GM23338 (cell line): ENCODE data around the gene FMR1. TPM values are rescaled to one million over a fixed set of nuclear protein-coding genes. Genes with fewer than 3 reads are reported as not detected.

Source experiments
- ATAC-seq: fragments of 200-7000 bp; cut with Tn5 transposase; 3 replicates; pipeline ENCODE4 v1.9.1; 2020
- DNase-seq: peaks from one replicate; pipeline ENCODE4 v3.0.0-alpha.2; 2015; ENCODE audit warnings: low spot score
- H2AFZ ChIP-seq: fragments of 200-600 bp; sonication (generic); 2 replicates; pipeline ENCODE4 v1.8.0; 2016; ENCODE audit warnings: antibody characterized with exemption, mild to moderate bottlenecking, moderate library complexity
- H3F3A ChIP-seq: fragments of 200-600 bp; sonication (generic); replicated peaks from 2 replicates; pipeline ENCODE4 v1.8.0; 2017; ENCODE audit warnings: antibody characterized with exemption, mixed run types, low read depth
- H3K27ac ChIP-seq: fragments of 200-600 bp; sonication (generic); 2 replicates; pipeline ENCODE4 v1.6.1; 2016; ENCODE audit warnings: low read depth
- H3K27me3 ChIP-seq: fragments of 200-600 bp; sonication (generic); 2 replicates; pipeline ENCODE4 v1.8.0; 2016; ENCODE audit warnings: mild to moderate bottlenecking, mixed run types, moderate library complexity; ENCODE audit not compliant: insufficient read depth
- H3K36me3 ChIP-seq: fragments of 200-600 bp; sonication (generic); 2 replicates; pipeline ENCODE4 v1.8.0; 2016; ENCODE audit warnings: mild to moderate bottlenecking; ENCODE audit not compliant: insufficient read depth
- H3K4me1 ChIP-seq: fragments of 200-600 bp; sonication (generic); 2 replicates; pipeline ENCODE4 v1.8.0; 2016; ENCODE audit warnings: mild to moderate bottlenecking, moderate library complexity; ENCODE audit not compliant: insufficient read depth
- H3K4me2 ChIP-seq: fragments of 200-600 bp; sonication (generic); 2 replicates; pipeline ENCODE4 v1.7.1; 2017; ENCODE audit warnings: mixed run types
- H3K4me3 ChIP-seq: fragments of 200-600 bp; sonication (generic); 2 replicates; pipeline ENCODE4 v1.6.1; 2016; ENCODE audit warnings: mixed run types
- H3K79me2 ChIP-seq: fragments of 200-600 bp; sonication (generic); replicated peaks from 2 replicates; pipeline ENCODE4 v1.8.0; 2017; ENCODE audit warnings: mild to moderate bottlenecking; ENCODE audit not compliant: insufficient read depth
- H3K9me2 ChIP-seq: fragments of 200-600 bp; sonication (generic); 2 replicates; pipeline ENCODE4 v1.8.0; 2017; ENCODE audit not compliant: insufficient read depth
- H4K20me1 ChIP-seq: fragments of 200-600 bp; sonication (generic); replicated peaks from 2 replicates; pipeline ENCODE4 v1.8.0; 2017; ENCODE audit warnings: mild to moderate bottlenecking; ENCODE audit not compliant: insufficient read depth
- H3K27ac Mint-ChIP-seq: 2 replicates; pipeline ENCODE4 v1.8.0; 2020; ENCODE audit warnings: inconsistent platforms, mild to moderate bottlenecking, moderate library complexity, mixed read lengths
- H3K27me3 Mint-ChIP-seq: 3 replicates; pipeline ENCODE4 v1.8.0; 2022; ENCODE audit warnings: low read depth, mild to moderate bottlenecking, moderate library complexity, mixed read lengths, inconsistent platforms; ENCODE audit not compliant: insufficient read depth, poor library complexity
- H3K36me3 Mint-ChIP-seq: 3 replicates; pipeline ENCODE4 v1.8.0; 2021; ENCODE audit warnings: low read depth, mild to moderate bottlenecking, inconsistent platforms, moderate library complexity, mixed read lengths
- H3K4me1 Mint-ChIP-seq: 3 replicates; pipeline ENCODE4 v1.8.0; 2020; ENCODE audit warnings: mild to moderate bottlenecking, inconsistent platforms, mixed read lengths
- H3K4me3 Mint-ChIP-seq: 3 replicates; pipeline ENCODE4 v1.8.0; 2021; ENCODE audit warnings: moderate library complexity, mild to moderate bottlenecking, inconsistent platforms, mixed read lengths
- H3K9me3 Mint-ChIP-seq: 3 replicates; pipeline ENCODE4 v1.8.0; 2020; ENCODE audit warnings: moderate library complexity, mild to moderate bottlenecking, inconsistent platforms, mixed read lengths
- CREB1 ChIP-seq: fragments of 250-450 bp; sonication (Bioruptor Pico); IDR thresholded peaks from 2 replicates; pipeline ENCODE4 v1.5.0; 2020; ENCODE audit warnings: low read depth, mild to moderate bottlenecking, moderate library complexity
- CTCF ChIP-seq, 2 experiments: fragments of 200-600 bp in 1 of 2; sonication (generic) in 1 of 2; conservative IDR thresholded peaks; 2 replicates each; pipeline versions ENCODE4 v1.5.1 to v1.6.1; 2016 to 2017; ENCODE audit warnings: antibody characterized with exemption in 2 of 2, low read depth in 2 of 2, mild to moderate bottlenecking in 2 of 2, moderate library complexity in 1 of 2
- ETS1 ChIP-seq: IDR thresholded peaks from 2 replicates; pipeline ENCODE4 v1.6.1; 2016; ENCODE audit warnings: antibody characterized with exemption
- EZH2 ChIP-seq: fragments of 200-600 bp; sonication (generic); IDR thresholded peaks from one replicate; pipeline ENCODE4 v1.8.0; 2017; ENCODE audit warnings: antibody characterized with exemption, mild to moderate bottlenecking, low read depth; ENCODE audit not compliant: unreplicated experiment
- EZH2phosphoT487 ChIP-seq: fragments of 200-600 bp; sonication (generic); IDR thresholded peaks from one replicate; pipeline ENCODE4 v1.8.1; 2018; ENCODE audit warnings: antibody characterized with exemption; ENCODE audit not compliant: unreplicated experiment
- JUNB ChIP-seq: IDR thresholded peaks from one replicate; pipeline ENCODE4 v1.6.1; 2016; ENCODE audit warnings: antibody characterized with exemption; ENCODE audit not compliant: unreplicated experiment
- NANOG ChIP-seq: IDR thresholded peaks from 2 replicates; pipeline ENCODE4 v1.6.1; 2016; ENCODE audit warnings: antibody characterized with exemption, borderline replicate concordance
- POLR2AphosphoS5 ChIP-seq: IDR thresholded peaks from 2 replicates; pipeline ENCODE4 v1.6.1; 2016; ENCODE audit warnings: antibody characterized with exemption, low read depth
- STAT1 ChIP-seq: IDR thresholded peaks from one replicate; pipeline ENCODE4 v1.6.1; 2016; ENCODE audit warnings: antibody characterized with exemption; ENCODE audit not compliant: unreplicated experiment
- ZNF114 ChIP-seq: fragments of 250-450 bp; sonication (Bioruptor Pico); IDR thresholded peaks from 2 replicates; pipeline ENCODE4 v1.5.0; 2020; ENCODE audit warnings: mild to moderate bottlenecking, moderate library complexity
- ZNF331 ChIP-seq: fragments of 250-450 bp; sonication (Bioruptor Pico); IDR thresholded peaks from 2 replicates; pipeline ENCODE4 v1.5.0; 2020; ENCODE audit warnings: low read depth, mild to moderate bottlenecking, moderate library complexity
- ZNF462 ChIP-seq: fragments of 250-450 bp; sonication (Bioruptor Pico); IDR thresholded peaks from 2 replicates; pipeline ENCODE4 v1.5.0; 2020; ENCODE audit warnings: mild to moderate bottlenecking, moderate library complexity
- polyA plus RNA-seq: library from polyadenylated mRNA; unstranded; fragments of >200 nt; fragmentation: Nextera tagmentation; extraction: Ambion mirVana; gene quantifications from 2 replicates; pipeline ENCODE4 v1.2.1, GENCODE V29; 2016
- total RNA-seq: library from RNA; depleted of rRNA; stranded (reverse); fragments of >200 nt; shearing (Covaris generic); gene quantifications from 2 replicates; pipeline ENCODE4 v1.2.3, GENCODE V29; 2014
- TF ChIP-seq, protein P1 (sequence below): IDR thresholded peaks from one replicate; pipeline ENCODE4 v1.6.1; 2018; ENCODE audit warnings: antibody characterized with exemption; ENCODE audit not compliant: unreplicated experiment

Gene FMR1
- total and polyA plus RNA-seq, 2 experiments from 2014 or later: 17.1 to 44.3 TPM

GRCh38 chrX:147962476-147962875 lies 50.8 kb downstream of the FMR1 start:
- Histone ChIP-seq H2AFZ (no peak overlapping the region), H3K4me3 (no peak overlapping the region), H3K27me3 (no peaks in the 10 kb centered on the region), H3K4me1 (no peaks in the 10 kb centered on the region), H3K79me2 (no peaks in the 10 kb centered on the region), H3F3A (no peaks in the 10 kb centered on the region), H3K27ac (no peak overlapping the region), H3K36me3 (no peaks in the 10 kb centered on the region), H3K9me2 (no peaks in the 10 kb centered on the region), H4K20me1 (no peaks in the 10 kb centered on the region), H3K4me2 (no peak overlapping the region)
- ATAC-seq: no peak
- Mint-ChIP-seq H3K4me3 (no peak overlapping the region), H3K9me3 (no peaks in the 10 kb centered on the region; the same call in 2 of the 3 replicates), H3K27ac (no peak overlapping the region), H3K4me1 (no peaks in the 10 kb centered on the region), H3K36me3 (no peaks in the 10 kb centered on the region; the same call in 1 of the 3 replicates), H3K27me3 (no peaks in the 10 kb centered on the region)
- TF ChIP-seq POLR2AphosphoS5: no peak
- TF ChIP-seq EZH2phosphoT487: no peak
- TF ChIP-seq ZNF462: no peak
- TF ChIP-seq CREB1 (CRISPR knock-in tag): no peak
- no peak for TF ChIP-seq NANOG
- TF ChIP-seq ZNF331 (CRISPR knock-in tag): no peak
- no peak for TF ChIP-seq EZH2
- no peak for TF ChIP-seq CTCF (conservative IDR thresholded peaks at IDR 0.05; ENCODE audit: low read depth in 2 of 2)
- TF ChIP-seq STAT1: no peak
- no peak for TF ChIP-seq JUNB
- TF ChIP-seq ZNF114 (CRISPR knock-in tag): no peak
- TF ChIP-seq, protein P1, sequence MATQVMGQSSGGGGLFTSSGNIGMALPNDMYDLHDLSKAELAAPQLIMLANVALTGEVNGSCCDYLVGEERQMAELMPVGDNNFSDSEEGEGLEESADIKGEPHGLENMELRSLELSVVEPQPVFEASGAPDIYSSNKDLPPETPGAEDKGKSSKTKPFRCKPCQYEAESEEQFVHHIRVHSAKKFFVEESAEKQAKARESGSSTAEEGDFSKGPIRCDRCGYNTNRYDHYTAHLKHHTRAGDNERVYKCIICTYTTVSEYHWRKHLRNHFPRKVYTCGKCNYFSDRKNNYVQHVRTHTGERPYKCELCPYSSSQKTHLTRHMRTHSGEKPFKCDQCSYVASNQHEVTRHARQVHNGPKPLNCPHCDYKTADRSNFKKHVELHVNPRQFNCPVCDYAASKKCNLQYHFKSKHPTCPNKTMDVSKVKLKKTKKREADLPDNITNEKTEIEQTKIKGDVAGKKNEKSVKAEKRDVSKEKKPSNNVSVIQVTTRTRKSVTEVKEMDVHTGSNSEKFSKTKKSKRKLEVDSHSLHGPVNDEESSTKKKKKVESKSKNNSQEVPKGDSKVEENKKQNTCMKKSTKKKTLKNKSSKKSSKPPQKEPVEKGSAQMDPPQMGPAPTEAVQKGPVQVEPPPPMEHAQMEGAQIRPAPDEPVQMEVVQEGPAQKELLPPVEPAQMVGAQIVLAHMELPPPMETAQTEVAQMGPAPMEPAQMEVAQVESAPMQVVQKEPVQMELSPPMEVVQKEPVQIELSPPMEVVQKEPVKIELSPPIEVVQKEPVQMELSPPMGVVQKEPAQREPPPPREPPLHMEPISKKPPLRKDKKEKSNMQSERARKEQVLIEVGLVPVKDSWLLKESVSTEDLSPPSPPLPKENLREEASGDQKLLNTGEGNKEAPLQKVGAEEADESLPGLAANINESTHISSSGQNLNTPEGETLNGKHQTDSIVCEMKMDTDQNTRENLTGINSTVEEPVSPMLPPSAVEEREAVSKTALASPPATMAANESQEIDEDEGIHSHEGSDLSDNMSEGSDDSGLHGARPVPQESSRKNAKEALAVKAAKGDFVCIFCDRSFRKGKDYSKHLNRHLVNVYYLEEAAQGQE: no peak
- TF ChIP-seq ETS1: no peak
- no peak for DNase-seq
